ENCODE data around the gene IRX4. TPM values are rescaled to one million over a fixed set of nuclear protein-coding genes. Genes with fewer than 3 reads are reported as not detected.
A peak's percentile ranks its signal among the peaks of the same experiment; 100 is the strongest.

IRX4 gene
- not detected for total RNA-seq

- intact Hi-C loops (cut with micrococcal nuclease) = loop anchor here (5.0 to 10.0 kb wide), 2 partner anchors 870 to 1712 kb away; partner anchors contain the start of genes IRX1 and IRX2
- H3K27me3 Mint-ChIP-seq = peaks cover 46% of the 10 kb centered on the region
- H3K36me3 Mint-ChIP-seq = peaks cover 1% of the 10 kb centered on the region
- no peak within 1 kb of the TSS for H3K27ac Mint-ChIP-seq
- ChIA-PET CTCF (no interaction called here), POLR2A (no interaction called here)
- H3K4me1 Mint-ChIP-seq (ENCODE audit: low read depth) = peaks cover 9% of the 10 kb centered on the region
- H3K4me3 Mint-ChIP-seq = peak within 1 kb of the TSS; percentile 45
- no peaks in the 10 kb centered on the region for H3K9me3 Mint-ChIP-seq
- DNase-seq = no peak
These were observed at the start of gene IRX4 for GRCh38 chr5:1882337-1883119. IRX4 (minus strand) TSS chr5:1882925; CDS start chr5:1882647, 278 bp downstream.

GRCh38 chr5:1931604-1932231, 49.0 kb upstream of the IRX4 start:
- no peak for DNase-seq
- no peaks in the 10 kb centered on the region for H3K36me3 Mint-ChIP-seq
- ChIA-PET POLR2A (no interaction called here), CTCF (no interaction called here)
- peaks cover 2% of the 10 kb centered on the region for H3K4me1 Mint-ChIP-seq (ENCODE audit: low read depth)
- intact Hi-C loops (cut with micrococcal nuclease) = no loop called here
- no peaks in the 10 kb centered on the region for H3K9me3 Mint-ChIP-seq
- peaks cover 15% of the 10 kb centered on the region for H3K27me3 Mint-ChIP-seq
- H3K27ac Mint-ChIP-seq = no peak overlapping the region
- H3K4me3 Mint-ChIP-seq = no peak overlapping the region

- intact Hi-C loops (cut with micrococcal nuclease) = no loop called here
- CTCF ChIA-PET = no interaction called here
- H3K4me1 Mint-ChIP-seq (ENCODE audit: low read depth) = peaks cover 2% of the 10 kb centered on the region
- POLR2A ChIA-PET = no interaction called here
- peaks cover 15% of the 10 kb centered on the region for H3K27me3 Mint-ChIP-seq
- no peak overlapping the region for H3K27ac Mint-ChIP-seq
- no peaks in the 10 kb centered on the region for H3K9me3 Mint-ChIP-seq
- DNase-seq = no peak
- no peak overlapping the region for H3K4me3 Mint-ChIP-seq
- H3K36me3 Mint-ChIP-seq = no peaks in the 10 kb centered on the region
These were observed 48.3 kb upstream of the IRX4 start for GRCh38 chr5:1930880-1931603.

- CTCF ChIA-PET = no interaction called here
- POLR2A ChIA-PET = no interaction called here
- no peak for DNase-seq
- H3K4me1 Mint-ChIP-seq (ENCODE audit: low read depth) = peaks cover 2% of the 10 kb centered on the region
- no peaks in the 10 kb centered on the region for H3K36me3 Mint-ChIP-seq
- H3K9me3 Mint-ChIP-seq = no peaks in the 10 kb centered on the region
- H3K4me3 Mint-ChIP-seq = no peak overlapping the region
- H3K27me3 Mint-ChIP-seq = peaks cover 15% of the 10 kb centered on the region
- intact Hi-C loops (cut with micrococcal nuclease) = no loop called here
- H3K27ac Mint-ChIP-seq = no peak overlapping the region
These were observed 47.8 kb upstream of the IRX4 start for GRCh38 chr5:1930501-1930879.

GRCh38 chr5:1929108-1929991, 46.6 kb upstream of the IRX4 start:
- intact Hi-C loops (cut with micrococcal nuclease) = no loop called here
- no peak for DNase-seq
- POLR2A ChIA-PET = no interaction called here

DNA sequence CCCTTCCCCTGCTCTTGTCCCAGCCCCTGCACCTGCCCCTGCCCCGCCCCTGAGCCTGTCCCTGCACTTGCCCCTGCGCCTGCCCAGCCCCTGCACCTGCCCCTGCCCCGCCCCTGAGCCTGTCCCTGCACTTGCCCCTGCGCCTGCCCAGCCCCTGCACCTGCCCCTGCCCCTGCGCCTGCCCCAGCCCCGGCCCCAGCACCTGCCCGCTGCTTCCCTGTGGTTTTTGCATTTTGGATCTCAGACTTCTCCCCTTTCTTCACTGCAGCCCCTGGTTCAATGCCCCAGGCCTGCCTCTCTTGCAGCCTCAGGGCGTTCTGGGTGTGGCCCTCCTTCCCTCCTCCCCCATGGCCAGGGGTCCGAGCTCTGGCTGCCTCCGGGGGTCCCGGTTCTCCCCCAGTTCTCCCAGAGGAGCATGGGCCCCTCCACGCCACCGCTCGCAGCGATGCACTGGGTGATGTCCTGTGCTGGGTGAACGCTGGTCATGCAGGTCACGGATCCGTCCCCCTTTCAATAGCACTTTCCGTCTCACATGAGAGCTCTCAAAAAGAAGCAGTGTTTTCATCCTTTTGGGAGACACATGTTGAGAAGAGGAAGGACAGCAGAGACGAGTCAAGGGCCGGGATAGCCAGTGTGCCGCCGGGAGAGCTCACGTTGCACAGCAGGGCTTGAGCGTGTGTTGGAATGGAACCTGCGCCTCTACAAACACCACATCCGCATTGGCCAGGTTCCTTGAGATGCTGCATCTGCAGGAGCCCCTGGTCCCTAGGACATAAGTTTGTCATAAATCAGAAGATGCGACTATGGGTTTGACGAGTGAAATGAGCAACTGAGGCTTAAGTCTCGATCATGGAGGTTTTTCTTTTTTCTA, 44.0 kb upstream of the IRX4 start:
- Mint-ChIP-seq H3K9me3 (no peaks in the 10 kb centered on the region), H3K36me3 (no peaks in the 10 kb centered on the region), H3K4me1 (ENCODE audit: low read depth) (no peaks in the 10 kb centered on the region), H3K4me3 (no peak overlapping the region), H3K27me3 (peaks cover 8% of the 10 kb centered on the region), H3K27ac (no peak overlapping the region)
- CTCF ChIA-PET = no interaction called here
- intact Hi-C loops (cut with micrococcal nuclease) = no loop called here
- no peak for DNase-seq
- POLR2A ChIA-PET = no interaction called here

More at GRCh38 chr5:1929108-1929991, 46.6 kb upstream of the IRX4 start:
- no peak overlapping the region for H3K4me3 Mint-ChIP-seq
- peaks cover 2% of the 10 kb centered on the region for H3K4me1 Mint-ChIP-seq (ENCODE audit: low read depth)
- CTCF ChIA-PET = no interaction called here
- H3K9me3 Mint-ChIP-seq = no peaks in the 10 kb centered on the region
- H3K36me3 Mint-ChIP-seq = no peaks in the 10 kb centered on the region
- peaks cover 13% of the 10 kb centered on the region for H3K27me3 Mint-ChIP-seq
- no peak overlapping the region for H3K27ac Mint-ChIP-seq

GRCh38 chr5:1926071-1926440, 43.3 kb upstream of the IRX4 start:
- CTCF ChIA-PET = no interaction called here
- Mint-ChIP-seq H3K27ac (no peak overlapping the region), H3K27me3 (peaks cover 6% of the 10 kb centered on the region), H3K4me1 (ENCODE audit: low read depth) (no peaks in the 10 kb centered on the region), H3K9me3 (no peaks in the 10 kb centered on the region), H3K36me3 (no peaks in the 10 kb centered on the region), H3K4me3 (no peak overlapping the region)
- POLR2A ChIA-PET = no interaction called here
- intact Hi-C loops (cut with micrococcal nuclease) = no loop called here
- no peak for DNase-seq

DNA sequence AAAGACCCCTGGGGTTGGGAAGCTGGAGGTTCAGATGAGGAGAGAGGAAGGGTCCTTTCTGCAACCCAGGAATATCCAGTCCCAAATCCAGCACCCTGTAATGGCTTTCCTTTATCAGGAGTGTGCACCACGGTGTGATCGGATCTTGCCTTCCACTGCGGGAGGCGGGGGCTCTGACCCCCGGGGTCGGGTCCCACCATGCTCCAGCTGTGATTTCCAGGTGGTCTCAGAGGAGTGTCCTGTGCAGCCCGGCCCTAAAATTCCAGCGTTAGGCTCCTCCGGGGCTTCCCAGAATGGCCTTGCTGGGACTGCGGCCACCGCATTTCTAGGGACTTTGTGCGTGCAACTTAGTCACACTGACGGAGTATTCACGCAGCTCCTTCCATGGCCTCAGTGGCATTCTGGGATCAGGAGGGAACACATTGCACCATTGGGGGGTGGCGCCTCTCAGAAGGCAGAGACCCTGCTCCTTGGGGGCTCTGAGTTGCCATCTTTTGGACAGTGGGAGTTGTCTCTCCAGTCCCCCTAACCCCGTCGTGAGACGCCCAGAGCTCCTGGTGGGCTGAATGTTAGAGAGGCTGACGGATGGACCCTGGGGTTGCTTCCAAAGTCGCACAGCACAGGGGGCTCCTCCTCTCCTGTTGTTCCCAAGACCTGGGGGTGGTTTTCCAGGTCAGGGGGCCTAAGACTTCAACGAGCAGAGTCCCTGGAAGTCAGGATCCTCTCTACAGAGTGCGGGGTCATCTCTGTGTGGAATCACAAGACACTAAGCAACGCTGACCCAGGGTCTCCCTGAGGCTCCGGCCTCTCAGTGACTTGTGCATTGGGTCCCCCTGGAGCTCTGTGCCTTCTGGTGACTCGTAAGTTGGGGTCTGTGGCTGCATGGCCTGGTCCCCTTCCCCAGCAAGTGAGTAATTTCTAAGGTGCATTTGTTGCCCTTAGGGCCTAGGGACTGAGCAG, 42.7 kb upstream of the IRX4 start:
- Mint-ChIP-seq H3K4me1 (ENCODE audit: low read depth) (no peaks in the 10 kb centered on the region), H3K27me3 (peaks cover 7% of the 10 kb centered on the region), H3K36me3 (no peaks in the 10 kb centered on the region), H3K27ac (no peak overlapping the region), H3K4me3 (no peak overlapping the region), H3K9me3 (no peaks in the 10 kb centered on the region)
- CTCF ChIA-PET = no interaction called here
- POLR2A ChIA-PET = no interaction called here
- intact Hi-C loops (cut with micrococcal nuclease) = no loop called here
- DNase-seq = no peak

- Mint-ChIP-seq H3K27me3 (peaks cover 12% of the 10 kb centered on the region), H3K4me1 (ENCODE audit: low read depth) (no peaks in the 10 kb centered on the region), H3K36me3 (no peaks in the 10 kb centered on the region), H3K4me3 (no peak overlapping the region), H3K9me3 (no peaks in the 10 kb centered on the region), H3K27ac (no peak overlapping the region)
- intact Hi-C loops (cut with micrococcal nuclease) = no loop called here
- CTCF ChIA-PET = interaction anchor here (0.6 kb wide), 1 partner anchor 288 kb away, joined by 3 read pairs; no protein-coding TSS in a partner anchor
- no peak for DNase-seq
- POLR2A ChIA-PET = no interaction called here
These were observed 41.0 kb upstream of the IRX4 start for GRCh38 chr5:1923766-1924165.

- DNase-seq = no peak
- Mint-ChIP-seq H3K27ac (no peak overlapping the region), H3K4me3 (no peak overlapping the region), H3K36me3 (no peaks in the 10 kb centered on the region), H3K9me3 (no peaks in the 10 kb centered on the region), H3K4me1 (ENCODE audit: low read depth) (no peaks in the 10 kb centered on the region), H3K27me3 (peaks cover 12% of the 10 kb centered on the region)
- ChIA-PET POLR2A (no interaction called here), CTCF (interaction anchor here (0.6 kb wide), 1 partner anchor 288 kb away, joined by 3 read pairs; no protein-coding TSS in a partner anchor)
- intact Hi-C loops (cut with micrococcal nuclease) = no loop called here
These were observed 40.6 kb upstream of the IRX4 start for GRCh38 chr5:1923341-1923740.
